Body of pancreas (tissue), 4 donors: Measurements from ENCODE around the gene EYA4.

Source experiments
- POLR2A ChIP-seq, 3 donors: fragments of 450-650 bp; IDR thresholded peaks; one replicate each; pipeline ENCODE4 v1.6.1; 2016; ENCODE audit warnings: antibody characterized with exemption in 3 of 3, mild to moderate bottlenecking in 2 of 3
- TF ChIP-seq, protein P1 (sequence below), 7 experiments: fragments of 450-650 bp in 4 of 7; fragments of 200-600 bp in 3 of 7; sonication (generic) in 3 of 7; IDR thresholded peaks; one replicate each; pipeline ENCODE4 v1.5.1; 2016 to 2019; ENCODE audit warnings: antibody characterized with exemption in 7 of 7

DNA sequence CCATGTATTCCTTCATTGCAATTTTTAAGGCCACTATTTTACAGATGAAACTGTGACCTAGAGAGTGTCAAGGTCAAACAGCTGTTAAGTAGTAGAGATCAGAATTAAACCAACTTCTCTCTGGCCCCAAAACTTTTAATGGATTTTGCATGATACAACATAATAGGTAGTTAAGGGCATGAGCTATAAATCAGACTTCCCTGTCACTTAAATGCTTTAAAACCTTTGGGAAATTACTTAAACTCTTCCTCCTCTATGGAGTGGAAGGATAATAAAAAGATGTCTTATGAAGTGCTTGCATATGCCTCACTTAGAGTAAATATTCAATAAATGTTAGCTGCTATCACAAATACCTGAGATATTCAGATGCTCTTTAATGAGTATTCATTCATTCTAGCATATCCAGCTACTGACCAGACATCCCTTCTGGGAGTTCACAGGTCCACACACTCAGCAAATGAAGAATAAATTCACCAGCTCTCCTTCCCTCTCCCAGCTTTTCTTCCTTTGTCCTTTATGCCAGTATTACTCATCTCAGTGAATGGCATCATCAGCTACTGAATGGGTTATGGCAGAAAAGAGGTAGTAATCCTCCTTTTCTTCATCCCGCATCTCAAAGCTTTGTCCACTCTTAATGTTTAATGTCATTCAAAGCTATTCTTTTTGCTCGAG is 36.2 kb downstream of the EYA4 start:
- TF ChIP-seq, protein P1, sequence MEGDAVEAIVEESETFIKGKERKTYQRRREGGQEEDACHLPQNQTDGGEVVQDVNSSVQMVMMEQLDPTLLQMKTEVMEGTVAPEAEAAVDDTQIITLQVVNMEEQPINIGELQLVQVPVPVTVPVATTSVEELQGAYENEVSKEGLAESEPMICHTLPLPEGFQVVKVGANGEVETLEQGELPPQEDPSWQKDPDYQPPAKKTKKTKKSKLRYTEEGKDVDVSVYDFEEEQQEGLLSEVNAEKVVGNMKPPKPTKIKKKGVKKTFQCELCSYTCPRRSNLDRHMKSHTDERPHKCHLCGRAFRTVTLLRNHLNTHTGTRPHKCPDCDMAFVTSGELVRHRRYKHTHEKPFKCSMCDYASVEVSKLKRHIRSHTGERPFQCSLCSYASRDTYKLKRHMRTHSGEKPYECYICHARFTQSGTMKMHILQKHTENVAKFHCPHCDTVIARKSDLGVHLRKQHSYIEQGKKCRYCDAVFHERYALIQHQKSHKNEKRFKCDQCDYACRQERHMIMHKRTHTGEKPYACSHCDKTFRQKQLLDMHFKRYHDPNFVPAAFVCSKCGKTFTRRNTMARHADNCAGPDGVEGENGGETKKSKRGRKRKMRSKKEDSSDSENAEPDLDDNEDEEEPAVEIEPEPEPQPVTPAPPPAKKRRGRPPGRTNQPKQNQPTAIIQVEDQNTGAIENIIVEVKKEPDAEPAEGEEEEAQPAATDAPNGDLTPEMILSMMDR (IDR thresholded peaks at IDR 0.05) = no peak
- TF ChIP-seq POLR2A (IDR thresholded peaks at IDR 0.05) = no peak
